T-helper 22 cell (primary cell): Measurements from ENCODE around the gene F5.

Experiments
- DNase-seq: peaks from one replicate; pipeline ENCODE4 v3.0.0-alpha.2; 2020; ENCODE audit warnings: low read depth

F5 gene

DNA sequence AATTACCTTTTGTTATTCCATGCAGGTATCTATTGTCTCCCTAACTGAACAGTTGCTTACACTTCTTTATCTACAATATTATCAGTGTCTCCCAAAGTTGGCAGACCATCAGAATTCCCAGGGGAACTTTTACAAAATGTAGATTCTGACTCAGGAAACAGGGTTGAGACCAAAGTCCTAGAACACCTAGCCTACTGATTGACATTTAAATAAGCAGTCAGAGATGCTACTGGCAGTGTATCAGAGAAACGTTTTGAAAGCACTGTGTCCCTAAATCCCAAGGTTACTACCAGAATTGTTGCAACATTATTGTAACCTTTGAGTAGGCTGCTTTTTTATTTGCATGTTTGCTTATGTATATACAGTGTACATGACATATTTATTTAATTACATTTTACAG is 1.8 kb upstream of the F5 start:
- DNase-seq: no peak

GRCh38 chr1:169586067-169586394 is 250 bp downstream of the F5 start:
- DNase-seq: no peak

- DNase-seq: no peak
These were observed 1.1 kb downstream of the F5 start for GRCh38 chr1:169585181-169585580.

- no peak for DNase-seq
These were observed 1.7 kb downstream of the F5 start for GRCh38 chr1:169584483-169585144.

- no peak for DNase-seq
These were observed 8.1 kb downstream of the F5 start for GRCh38 chr1:169577981-169578738.

- no peak for DNase-seq
These were observed 9.3 kb downstream of the F5 start for GRCh38 chr1:169576935-169577331.

DNA sequence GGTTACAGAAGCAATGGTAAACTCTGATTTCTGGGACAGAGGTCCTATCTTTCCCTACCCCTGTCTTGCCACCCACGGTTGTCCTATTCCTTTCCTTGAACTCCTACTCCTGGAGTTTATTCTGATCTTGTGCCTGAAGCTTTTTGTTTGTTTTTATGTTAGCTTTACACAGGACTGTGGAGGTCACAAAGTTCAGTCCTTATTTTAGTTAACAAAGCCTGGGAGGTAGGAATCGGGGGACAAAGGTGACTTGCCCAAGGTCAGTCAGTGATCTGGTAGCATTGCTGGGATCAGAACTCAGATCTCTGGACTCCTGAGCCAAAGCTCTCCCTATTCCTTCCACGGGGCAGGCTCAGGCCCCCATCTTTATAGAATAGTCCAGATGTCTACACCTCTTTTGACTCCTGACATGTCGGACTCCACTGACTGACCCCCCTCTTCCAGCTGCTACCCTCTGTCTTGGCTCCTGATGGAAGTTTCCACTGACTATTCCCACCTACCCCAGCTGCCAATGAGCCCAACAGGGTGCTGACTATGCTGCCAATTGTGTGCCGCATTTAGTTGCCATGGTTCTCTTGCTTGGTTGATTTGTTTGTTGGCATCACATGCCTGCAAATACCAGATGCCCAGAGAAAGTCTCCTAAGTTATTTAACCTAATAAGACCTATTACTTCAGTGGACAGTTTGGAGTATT is 9.9 kb downstream of the F5 start:
- no peak for DNase-seq

DNA sequence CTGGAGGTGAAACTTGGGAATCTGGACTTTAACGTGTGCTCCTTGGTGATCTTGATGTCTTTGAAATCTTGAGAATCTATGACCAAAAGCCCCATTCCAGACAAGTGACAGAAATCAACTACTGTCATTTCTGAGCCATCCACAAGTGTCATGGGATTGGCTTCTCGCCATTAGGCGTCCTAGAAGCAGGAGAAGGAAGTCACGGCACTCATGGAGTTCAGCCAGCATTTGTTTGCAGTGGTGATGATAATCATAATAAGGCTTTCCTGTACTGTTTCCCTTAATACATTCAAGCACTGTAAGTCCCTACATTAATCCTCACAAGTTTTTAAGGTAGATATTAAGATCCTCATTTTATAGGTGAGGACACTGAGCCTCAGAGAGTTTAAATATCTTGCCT is 11.9 kb downstream of the F5 start:
- DNase-seq: no peak

DNA sequence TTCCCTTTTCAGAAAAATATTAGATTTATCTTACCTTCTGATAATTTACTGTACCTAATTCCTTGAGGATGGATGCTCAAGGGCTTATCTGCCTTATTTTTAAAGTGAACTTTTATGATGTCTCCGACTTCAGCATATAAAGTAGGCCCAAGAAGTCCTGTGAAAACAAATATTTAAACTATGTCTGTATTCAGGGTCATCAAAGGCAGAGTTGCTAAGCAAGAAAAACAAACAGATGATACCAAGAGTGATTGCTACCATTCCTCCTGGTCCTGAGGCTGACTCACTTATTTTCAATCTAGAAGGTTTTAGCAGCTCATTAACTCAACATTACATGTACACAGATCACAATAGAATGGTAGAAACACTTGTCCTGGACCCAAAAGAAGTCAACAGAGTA is 14.1 kb downstream of the F5 start:
- DNase-seq: no peak

- no peak for DNase-seq
These were observed 14.8 kb downstream of the F5 start for GRCh38 chr1:169571450-169571849.

GRCh38 chr1:169570172-169570574 is 16.1 kb downstream of the F5 start:
- no peak for DNase-seq

- DNase-seq: no peak
These were observed 17.8 kb downstream of the F5 start for GRCh38 chr1:169568497-169568896.

- no peak for DNase-seq
These were observed 20.7 kb downstream of the F5 start for GRCh38 chr1:169565335-169566271.

GRCh38 chr1:169563650-169564049 is 22.6 kb downstream of the F5 start:
- no peak for DNase-seq

DNA sequence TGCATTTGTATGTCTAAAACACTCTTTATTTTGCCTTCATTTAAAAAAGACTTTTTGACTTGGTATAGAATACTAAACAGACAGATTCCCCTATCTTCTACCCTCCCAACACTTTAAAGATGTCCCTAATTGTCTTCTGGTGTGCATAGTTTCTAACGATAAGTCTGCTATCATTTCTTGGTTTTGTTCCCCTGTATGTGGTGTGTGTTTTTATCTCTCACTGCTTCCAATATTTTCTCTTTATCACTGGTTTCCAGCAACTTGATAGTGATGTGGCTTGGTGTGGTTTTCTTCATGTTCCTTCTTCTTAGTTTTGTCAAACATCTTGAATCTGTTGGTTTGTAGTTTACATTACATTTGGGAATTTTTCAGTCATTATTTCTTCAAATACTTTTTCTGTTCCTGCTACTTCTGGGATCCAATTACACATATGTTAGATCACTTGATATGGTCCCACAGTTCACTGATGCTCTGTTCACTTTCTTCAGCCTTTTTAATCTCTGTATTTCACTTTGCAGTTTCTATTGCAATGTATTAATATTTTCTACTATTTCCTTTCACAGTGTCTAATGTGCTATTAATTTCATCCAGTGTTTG is 23.2 kb downstream of the F5 start:
- DNase-seq: no peak

DNA sequence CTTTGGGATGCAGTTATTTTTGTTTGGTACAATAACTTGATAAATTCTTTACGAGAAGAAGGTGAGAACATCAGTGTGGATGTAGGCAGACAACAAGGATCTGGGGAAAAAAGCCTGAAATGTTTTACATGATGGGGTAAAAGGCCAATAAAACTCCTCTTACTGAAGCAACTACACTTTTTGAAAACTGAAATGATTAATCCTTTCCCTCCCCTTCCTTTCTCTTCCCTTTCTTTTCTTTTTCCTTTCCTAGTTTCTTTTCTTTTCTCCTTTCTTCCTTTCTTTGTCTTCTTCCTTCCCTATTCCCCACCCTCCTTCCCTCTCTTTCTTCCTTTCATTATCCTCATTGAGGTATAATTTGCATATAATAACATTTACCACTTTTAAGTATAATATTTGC is 24.6 kb downstream of the F5 start:
- DNase-seq: no peak

DNA sequence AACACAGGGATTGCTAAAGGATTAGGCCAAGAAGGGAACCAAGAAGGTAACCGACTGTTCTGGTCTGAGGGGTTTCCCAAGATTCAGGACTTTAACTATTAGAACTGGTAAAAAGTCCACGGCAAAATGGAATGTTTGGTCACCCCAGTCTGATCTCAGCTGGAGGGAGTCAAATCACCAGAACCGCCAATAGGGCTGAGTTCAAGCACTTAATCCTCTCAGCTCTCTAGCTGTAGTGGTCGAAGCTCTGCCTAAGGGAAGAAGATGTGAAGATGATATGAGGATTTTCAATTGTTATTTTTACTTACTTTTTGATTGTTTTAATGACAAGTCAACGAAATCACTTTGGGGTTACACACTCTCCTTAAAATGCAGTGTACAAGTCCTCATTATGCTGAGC is 29.1 kb downstream of the F5 start:
- DNase-seq: no peak

- no peak for DNase-seq
These were observed 36.0 kb downstream of the F5 start for GRCh38 chr1:169550294-169550693.

GRCh38 chr1:169548282-169548681 is 38.0 kb downstream of the F5 start:
- no peak for DNase-seq

DNA sequence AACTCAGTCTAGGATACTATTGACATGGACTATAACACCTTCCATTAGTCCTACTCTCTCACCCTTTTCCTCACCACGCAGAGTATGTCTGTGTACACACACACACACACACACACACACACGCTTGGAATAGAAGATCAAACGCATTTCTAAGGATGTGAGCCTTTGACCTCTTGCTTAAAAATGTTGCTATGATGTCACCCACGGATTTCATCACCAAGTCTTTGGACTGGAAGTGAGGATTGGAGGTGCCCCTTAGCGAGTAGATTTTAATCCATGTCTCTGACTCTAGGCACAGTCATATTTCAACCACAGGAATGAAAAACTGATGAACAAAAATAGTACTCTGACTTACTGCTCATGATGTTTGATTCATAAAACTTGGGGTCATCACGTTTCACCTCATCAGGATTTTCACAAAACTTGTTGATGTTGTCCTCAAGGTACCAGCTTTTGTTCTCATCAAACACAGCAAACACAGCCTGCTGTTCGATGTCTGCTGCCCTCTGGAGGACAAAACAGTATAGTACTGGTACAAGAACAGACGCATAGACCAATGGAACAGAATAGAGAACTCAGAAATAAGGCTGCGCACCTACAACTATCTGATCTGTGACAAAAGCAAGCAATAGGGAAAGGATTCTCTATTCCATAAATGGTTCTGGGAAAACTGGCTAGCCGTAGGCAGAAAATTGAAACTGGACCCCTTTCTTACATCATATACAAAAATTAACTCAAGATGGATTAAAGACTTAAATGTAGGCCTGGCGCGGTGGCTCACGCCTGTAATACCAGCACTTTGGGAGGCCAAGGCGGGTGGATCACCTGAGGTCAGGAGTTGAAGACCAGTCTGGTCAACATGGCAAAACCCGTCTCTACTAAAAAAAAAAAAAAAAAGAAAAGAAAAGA is 39.9 kb downstream of the F5 start:
- DNase-seq: peak; percentile 9

DNA sequence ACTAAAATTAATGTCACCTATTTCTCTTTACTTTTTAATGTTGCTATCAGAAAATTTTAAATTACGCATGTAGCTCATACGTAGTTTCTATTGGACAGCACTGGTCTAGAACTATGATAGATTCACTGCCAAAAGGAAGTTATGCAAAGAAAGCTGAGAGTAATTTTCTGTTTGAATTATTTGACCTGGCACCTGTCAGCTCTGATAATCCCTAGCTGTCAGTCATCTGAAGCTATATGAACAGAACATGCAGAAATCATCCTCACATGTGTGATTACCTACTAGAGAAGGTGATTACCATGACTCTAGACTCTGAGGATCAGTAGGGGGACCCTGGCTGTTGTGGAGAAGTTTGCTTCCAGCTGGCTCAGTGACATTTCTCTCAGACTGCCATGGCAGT is 40.8 kb downstream of the F5 start:
- DNase-seq: no peak
